Measurements from ENCODE around the gene PPP4R1.

Gene PPP4R1

GRCh38 chr18:9581667-9582066 is 32.7 kb downstream of the PPP4R1 start:
- no peak overlapping the region for H3K27ac Mint-ChIP-seq
- no peaks in the 10 kb centered on the region for H3K9me3 Mint-ChIP-seq (ENCODE audit: low read depth)
- peaks cover 33% of the 10 kb centered on the region for H3K36me3 Mint-ChIP-seq
- no peaks in the 10 kb centered on the region for H3K4me1 Mint-ChIP-seq (ENCODE audit: low read depth)
- H3K27me3 Mint-ChIP-seq, result no peaks in the 10 kb centered on the region
- no peak overlapping the region for H3K4me3 Mint-ChIP-seq

DNA sequence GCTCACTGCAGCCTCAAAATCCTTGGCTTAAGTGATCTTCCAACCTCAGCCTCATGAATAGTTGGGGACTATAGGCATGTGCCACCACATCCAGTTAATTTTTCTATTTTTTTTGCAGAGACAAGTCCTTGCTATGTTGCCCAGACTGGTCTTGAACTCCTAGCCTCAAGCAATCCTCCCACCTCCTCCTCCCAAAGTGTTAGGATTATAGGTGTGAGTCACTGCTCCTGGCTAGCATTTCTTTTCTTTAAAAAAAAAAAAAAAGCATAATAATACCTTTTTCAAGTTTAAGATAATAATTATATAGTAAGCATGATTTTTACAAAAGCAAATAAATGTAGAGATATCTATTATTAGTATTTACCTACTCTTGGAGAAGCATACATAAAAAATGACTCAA is 36.1 kb downstream of the PPP4R1 start:
- no peaks in the 10 kb centered on the region for H3K27me3 Mint-ChIP-seq
- H3K4me3 Mint-ChIP-seq, result no peak overlapping the region
- H3K27ac Mint-ChIP-seq, result no peak overlapping the region
- peaks cover 27% of the 10 kb centered on the region for H3K36me3 Mint-ChIP-seq
- no peaks in the 10 kb centered on the region for H3K9me3 Mint-ChIP-seq (ENCODE audit: low read depth)
- no peaks in the 10 kb centered on the region for H3K4me1 Mint-ChIP-seq (ENCODE audit: low read depth)

DNA sequence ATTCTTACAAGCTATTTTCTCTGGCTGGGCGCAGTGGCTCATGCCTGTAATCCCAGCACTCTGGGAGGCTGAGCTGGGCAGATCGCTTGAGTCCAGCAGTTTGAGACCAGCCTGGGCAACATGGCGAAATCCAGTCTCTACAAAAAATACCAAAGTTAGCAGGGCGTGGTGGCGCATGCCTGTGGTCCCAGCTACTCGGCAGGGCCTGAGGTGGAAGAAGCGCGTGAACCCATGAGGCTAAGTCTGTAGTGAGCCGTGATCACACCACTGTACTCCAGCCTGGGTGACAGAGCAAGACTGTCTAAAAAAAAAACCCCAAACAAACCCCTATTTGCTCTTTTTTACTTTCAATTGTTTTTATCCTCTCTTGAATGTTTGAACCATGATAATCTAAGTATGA is 37.0 kb downstream of the PPP4R1 start:
- peaks cover 21% of the 10 kb centered on the region for H3K36me3 Mint-ChIP-seq
- H3K4me3 Mint-ChIP-seq, result no peak overlapping the region

DNA sequence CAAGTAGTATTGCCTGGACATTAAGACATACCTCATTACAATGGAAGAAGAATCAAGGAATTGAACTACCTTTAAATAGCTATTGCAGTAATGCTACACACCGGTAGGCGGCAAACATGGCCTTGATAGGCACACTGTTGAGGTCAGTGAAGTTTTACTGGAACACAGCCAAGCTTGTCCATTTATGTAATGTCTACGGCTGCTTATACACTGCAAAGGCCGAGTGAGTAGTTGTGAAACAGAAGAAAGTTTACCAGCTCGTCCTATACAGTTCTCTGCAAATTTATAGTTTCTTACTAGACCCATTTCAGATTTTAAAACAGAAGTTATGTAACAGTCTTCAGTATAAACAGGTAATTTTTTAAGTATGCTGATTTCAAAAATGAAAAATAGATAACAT is 38.8 kb downstream of the PPP4R1 start:
- Mint-ChIP-seq H3K4me1 (ENCODE audit: low read depth) (no peaks in the 10 kb centered on the region), H3K27me3 (no peaks in the 10 kb centered on the region), H3K9me3 (ENCODE audit: low read depth) (no peaks in the 10 kb centered on the region), H3K4me3 (no peak overlapping the region), H3K27ac (no peak overlapping the region), H3K36me3 (peaks cover 14% of the 10 kb centered on the region)

More for the DNA sequence above, 37.0 kb downstream of the PPP4R1 start:
- H3K27me3 Mint-ChIP-seq, result no peaks in the 10 kb centered on the region
- no peaks in the 10 kb centered on the region for H3K4me1 Mint-ChIP-seq (ENCODE audit: low read depth)
- H3K27ac Mint-ChIP-seq, result no peak overlapping the region
- H3K9me3 Mint-ChIP-seq (ENCODE audit: low read depth), result no peaks in the 10 kb centered on the region

DNA sequence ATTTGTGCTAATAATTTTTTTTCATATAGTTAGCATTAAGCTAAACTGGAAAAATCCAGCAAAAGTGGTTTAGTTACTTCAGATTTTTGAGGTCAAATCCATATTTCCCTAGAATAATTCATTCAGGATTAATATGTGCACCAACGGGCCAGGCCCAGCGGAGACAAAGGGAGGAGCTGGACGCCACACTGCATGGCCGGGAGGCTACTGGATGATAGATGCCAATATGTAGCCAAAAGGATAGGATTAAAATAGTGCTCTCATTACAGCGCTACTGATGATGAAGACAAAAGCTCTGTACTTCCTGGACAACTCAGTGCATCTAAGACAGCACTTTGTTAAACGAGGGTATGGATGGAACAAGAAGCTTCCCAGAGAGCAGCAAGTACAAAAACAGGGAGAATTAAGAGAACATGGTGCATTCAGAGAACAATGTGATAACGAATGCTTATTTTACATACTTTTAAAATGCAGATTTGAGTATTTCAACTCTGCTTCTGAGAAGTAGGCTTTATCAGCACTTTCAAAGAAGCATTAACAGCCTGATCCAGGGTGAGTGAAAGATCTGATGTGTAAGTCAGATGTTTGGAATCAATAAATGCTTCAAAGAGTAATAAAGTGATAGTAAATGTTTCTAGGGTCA is 39.8 kb downstream of the PPP4R1 start:
- peaks cover 14% of the 10 kb centered on the region for H3K36me3 Mint-ChIP-seq
- H3K27me3 Mint-ChIP-seq, result no peaks in the 10 kb centered on the region
- H3K4me3 Mint-ChIP-seq, result no peak overlapping the region
- no peaks in the 10 kb centered on the region for H3K4me1 Mint-ChIP-seq (ENCODE audit: low read depth)
- no peak overlapping the region for H3K27ac Mint-ChIP-seq
- no peaks in the 10 kb centered on the region for H3K9me3 Mint-ChIP-seq (ENCODE audit: low read depth)

DNA sequence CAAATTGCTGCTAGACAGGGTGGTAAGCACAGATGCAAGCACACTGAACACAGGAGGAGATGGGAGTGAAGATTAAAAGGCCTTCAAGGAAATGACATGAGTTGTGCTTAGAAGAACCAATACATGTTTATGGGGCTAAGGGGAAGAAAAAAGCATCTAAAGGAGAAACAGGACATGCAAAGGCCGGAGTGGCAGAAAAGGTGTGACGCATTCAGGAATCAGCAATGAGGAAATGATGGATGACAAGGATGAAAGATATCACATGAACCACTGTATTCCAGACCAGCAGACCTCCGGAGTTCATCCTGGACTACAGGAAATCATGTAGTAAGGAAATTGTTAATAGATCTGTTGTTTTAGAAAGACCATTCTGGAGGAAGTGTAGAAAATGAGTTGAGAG is 42.8 kb downstream of the PPP4R1 start:
- H3K9me3 Mint-ChIP-seq (ENCODE audit: low read depth), result no peaks in the 10 kb centered on the region
- H3K4me3 Mint-ChIP-seq, result no peak overlapping the region
- H3K27ac Mint-ChIP-seq, result no peak overlapping the region
- peaks cover 13% of the 10 kb centered on the region for H3K36me3 Mint-ChIP-seq
- H3K4me1 Mint-ChIP-seq (ENCODE audit: low read depth), result peaks cover 2% of the 10 kb centered on the region
- H3K27me3 Mint-ChIP-seq, result no peaks in the 10 kb centered on the region

- no peaks in the 10 kb centered on the region for H3K27me3 Mint-ChIP-seq
- H3K4me3 Mint-ChIP-seq, result no peak overlapping the region
- H3K27ac Mint-ChIP-seq, result no peak overlapping the region
These were observed 44.1 kb downstream of the PPP4R1 start for GRCh38 chr18:9570255-9570654.

DNA sequence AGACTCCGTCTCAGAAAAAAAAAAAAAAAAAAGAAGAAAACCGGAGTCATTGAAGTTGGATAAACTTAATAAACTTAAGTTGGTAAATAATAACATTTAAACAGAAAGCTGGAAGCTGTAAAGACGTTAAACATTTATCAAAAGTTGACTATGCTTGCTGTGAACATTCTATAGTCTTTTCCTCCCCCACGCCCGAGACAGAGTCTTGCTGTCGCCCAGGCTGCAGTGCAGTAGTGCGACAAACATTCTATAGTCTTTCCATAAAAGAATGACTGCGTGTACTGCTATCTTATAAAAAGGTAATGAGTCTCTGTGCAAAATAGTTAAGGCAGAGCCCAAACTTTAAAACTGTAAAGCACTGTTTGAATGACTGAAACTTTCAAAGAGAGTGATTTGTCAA is 45.2 kb downstream of the PPP4R1 start:
- H3K9me3 Mint-ChIP-seq (ENCODE audit: low read depth), result no peaks in the 10 kb centered on the region
- no peaks in the 10 kb centered on the region for H3K27me3 Mint-ChIP-seq
- peaks cover 2% of the 10 kb centered on the region for H3K4me1 Mint-ChIP-seq (ENCODE audit: low read depth)
- H3K27ac Mint-ChIP-seq, result no peak overlapping the region
- H3K36me3 Mint-ChIP-seq, result peaks cover 11% of the 10 kb centered on the region
- no peak overlapping the region for H3K4me3 Mint-ChIP-seq

More at GRCh38 chr18:9570255-9570654, 44.1 kb downstream of the PPP4R1 start:
- Mint-ChIP-seq H3K36me3 (peaks cover 13% of the 10 kb centered on the region), H3K4me1 (ENCODE audit: low read depth) (peaks cover 2% of the 10 kb centered on the region), H3K9me3 (ENCODE audit: low read depth) (no peaks in the 10 kb centered on the region)

GRCh38 chr18:9568186-9568585 is 46.2 kb downstream of the PPP4R1 start:
- Mint-ChIP-seq H3K27ac (no peak overlapping the region), H3K27me3 (no peaks in the 10 kb centered on the region), H3K4me3 (no peak overlapping the region), H3K36me3 (peaks cover 11% of the 10 kb centered on the region), H3K4me1 (ENCODE audit: low read depth) (peaks cover 2% of the 10 kb centered on the region), H3K9me3 (ENCODE audit: low read depth) (no peaks in the 10 kb centered on the region)

GRCh38 chr18:9565407-9565806 is 49.0 kb downstream of the PPP4R1 start:
- Mint-ChIP-seq H3K4me3 (no peak overlapping the region), H3K36me3 (peaks cover 5% of the 10 kb centered on the region), H3K9me3 (ENCODE audit: low read depth) (no peaks in the 10 kb centered on the region), H3K27ac (no peak overlapping the region), H3K4me1 (ENCODE audit: low read depth) (peaks cover 2% of the 10 kb centered on the region), H3K27me3 (no peaks in the 10 kb centered on the region)

- Mint-ChIP-seq H3K27ac (no peak overlapping the region), H3K36me3 (peaks cover 6% of the 10 kb centered on the region), H3K4me1 (ENCODE audit: low read depth) (no peaks in the 10 kb centered on the region), H3K27me3 (no peaks in the 10 kb centered on the region), H3K4me3 (no peak overlapping the region), H3K9me3 (ENCODE audit: low read depth) (no peaks in the 10 kb centered on the region)
These were observed 51.0 kb downstream of the PPP4R1 start for GRCh38 chr18:9563331-9563730.

GRCh38 chr18:9562584-9562983 is 51.8 kb downstream of the PPP4R1 start:
- Mint-ChIP-seq H3K27ac (no peak overlapping the region), H3K27me3 (no peaks in the 10 kb centered on the region)

GRCh38 chr18:9561759-9562158 is 52.6 kb downstream of the PPP4R1 start:
- Mint-ChIP-seq H3K4me1 (ENCODE audit: low read depth) (no peaks in the 10 kb centered on the region), H3K9me3 (ENCODE audit: low read depth) (no peaks in the 10 kb centered on the region), H3K4me3 (no peak overlapping the region), H3K27me3 (no peaks in the 10 kb centered on the region), H3K27ac (no peak overlapping the region), H3K36me3 (peaks cover 9% of the 10 kb centered on the region)

More at GRCh38 chr18:9562584-9562983, 51.8 kb downstream of the PPP4R1 start:
- H3K9me3 Mint-ChIP-seq (ENCODE audit: low read depth), result no peaks in the 10 kb centered on the region
- no peak overlapping the region for H3K4me3 Mint-ChIP-seq
- H3K36me3 Mint-ChIP-seq, result peaks cover 7% of the 10 kb centered on the region
- no peaks in the 10 kb centered on the region for H3K4me1 Mint-ChIP-seq (ENCODE audit: low read depth)

DNA sequence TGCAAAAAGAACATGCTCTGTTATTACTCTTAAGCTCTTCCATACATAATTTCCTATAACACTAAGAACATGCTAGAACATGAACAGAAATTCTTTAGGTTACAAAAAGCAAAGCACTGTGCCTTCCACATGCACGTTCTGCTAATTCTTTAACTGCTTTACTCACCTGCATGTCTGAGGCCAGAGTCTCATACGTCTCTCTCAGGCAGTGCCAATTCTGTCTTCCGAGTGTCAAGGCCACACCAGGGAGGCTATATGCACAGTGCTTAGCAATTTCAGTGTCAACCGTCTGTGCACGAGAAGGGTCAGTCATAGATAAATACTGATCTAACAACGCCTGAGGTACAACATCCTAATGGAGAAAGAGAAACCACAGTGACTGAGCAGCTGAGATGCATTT is 55.1 kb downstream of the PPP4R1 start:
- H3K4me1 Mint-ChIP-seq (ENCODE audit: low read depth), result no peaks in the 10 kb centered on the region
- no peaks in the 10 kb centered on the region for H3K27me3 Mint-ChIP-seq
- peaks cover 15% of the 10 kb centered on the region for H3K36me3 Mint-ChIP-seq
- H3K9me3 Mint-ChIP-seq (ENCODE audit: low read depth), result no peaks in the 10 kb centered on the region
- no peak overlapping the region for H3K4me3 Mint-ChIP-seq
- H3K27ac Mint-ChIP-seq, result no peak overlapping the region

- H3K27me3 Mint-ChIP-seq, result no peaks in the 10 kb centered on the region
- H3K4me1 Mint-ChIP-seq (ENCODE audit: low read depth), result no peaks in the 10 kb centered on the region
- peaks cover 18% of the 10 kb centered on the region for H3K36me3 Mint-ChIP-seq
- H3K4me3 Mint-ChIP-seq, result no peak overlapping the region
- no peak overlapping the region for H3K27ac Mint-ChIP-seq
- no peaks in the 10 kb centered on the region for H3K9me3 Mint-ChIP-seq (ENCODE audit: low read depth)
These were observed 55.8 kb downstream of the PPP4R1 start for GRCh38 chr18:9558387-9559064.

Measured in activated naive CD8-positive, alpha-beta T cell (primary cell).